Stimulated activated CD4-positive, alpha-beta T cell treated with anti-CD3 and anti-CD28 coated beads, Interleukin-4, amount 100 ng/mL, for 1 hour (primary cell): ENCODE results near the gene NEK11.

Experiments
- DNase-seq: peaks from one replicate; pipeline ENCODE4 v3.0.0-alpha.2; 2020

NEK11 gene

GRCh38 chr3:131147534-131147933, 120.9 kb downstream of the NEK11 start:
- no peak for DNase-seq

GRCh38 chr3:131158434-131158833, 131.8 kb downstream of the NEK11 start:
- DNase-seq = no peak

- no peak for DNase-seq
Measured at GRCh38 chr3:131162516-131162915, 135.8 kb downstream of the NEK11 start.

- no peak for DNase-seq
Measured at GRCh38 chr3:131167867-131168266, 141.2 kb downstream of the NEK11 start.

- no peak for DNase-seq
Measured at GRCh38 chr3:131169331-131169730, 142.7 kb downstream of the NEK11 start.

- DNase-seq = no peak
Measured at GRCh38 chr3:131172502-131173200, 146.0 kb downstream of the NEK11 start.

GRCh38 chr3:131174752-131175151, 148.1 kb downstream of the NEK11 start:
- no peak for DNase-seq

- DNase-seq = no peak
Measured at GRCh38 chr3:131178710-131179375, 152.2 kb downstream of the NEK11 start.

GRCh38 chr3:131192701-131193100, 166.0 kb downstream of the NEK11 start:
- no peak for DNase-seq

GRCh38 chr3:131193641-131194238, 167.1 kb downstream of the NEK11 start:
- DNase-seq = no peak

GRCh38 chr3:131194816-131195215, 168.1 kb downstream of the NEK11 start:
- no peak for DNase-seq

- DNase-seq = no peak
Measured at GRCh38 chr3:131200636-131201199, 174.0 kb downstream of the NEK11 start.

GRCh38 chr3:131216330-131216729, 189.7 kb downstream of the NEK11 start:
- DNase-seq = no peak

- no peak for DNase-seq
Measured at GRCh38 chr3:131216801-131217200, 190.1 kb downstream of the NEK11 start.

- no peak for DNase-seq
Measured at GRCh38 chr3:131217296-131217741, 190.6 kb downstream of the NEK11 start.

GRCh38 chr3:131218196-131218595, 191.5 kb downstream of the NEK11 start:
- no peak for DNase-seq

- no peak for DNase-seq
Measured at GRCh38 chr3:131221731-131222130, 195.1 kb downstream of the NEK11 start.

GRCh38 chr3:131222599-131222998, 195.9 kb downstream of the NEK11 start:
- DNase-seq = no peak

- no peak for DNase-seq
Measured at GRCh38 chr3:131223373-131224289, 197.0 kb downstream of the NEK11 start.

GRCh38 chr3:131224886-131225550, 198.3 kb downstream of the NEK11 start:
- no peak for DNase-seq

GRCh38 chr3:131228522-131228921, 201.8 kb downstream of the NEK11 start:
- DNase-seq = no peak
